SK-N-MC (cell line): ENCODE data around the gene NCKAP5.

Experiments
- EZH2 ChIP-seq: fragments of 200-600 bp; sonication (generic); IDR thresholded peaks from one replicate; pipeline ENCODE4 v1.6.1; 2017; ENCODE audit warnings: antibody characterized with exemption
- FOXP2 ChIP-seq: optimal IDR thresholded peaks from 2 replicates; pipeline ENCODE3; 2011; ENCODE audit warnings: mild to moderate bottlenecking, moderate library complexity; ENCODE audit not compliant: insufficient read depth; ENCODE audit errors: extremely low read length, control extremely low read depth
- POLR2AphosphoS5 ChIP-seq: IDR thresholded peaks from 2 replicates; pipeline ENCODE4 v1.6.1; 2012; ENCODE audit warnings: mild to moderate bottlenecking, low read depth, low read length, borderline replicate concordance

- TF ChIP-seq POLR2AphosphoS5 = no peak
- no peak for TF ChIP-seq EZH2
- no peak for TF ChIP-seq FOXP2
Measured at GRCh38 chr2:132902626-132903025, 665.6 kb downstream of the NCKAP5 start.
